ENCODE measurements around the gene RHOJ. TPM values are rescaled to one million over a fixed set of nuclear protein-coding genes. Genes with fewer than 3 reads are reported as not detected.
A peak's percentile ranks its signal among the peaks of the same experiment; 100 is the strongest.

RHOJ gene
- total RNA-seq, 2 donors from 2014 or later: not detected

DNA sequence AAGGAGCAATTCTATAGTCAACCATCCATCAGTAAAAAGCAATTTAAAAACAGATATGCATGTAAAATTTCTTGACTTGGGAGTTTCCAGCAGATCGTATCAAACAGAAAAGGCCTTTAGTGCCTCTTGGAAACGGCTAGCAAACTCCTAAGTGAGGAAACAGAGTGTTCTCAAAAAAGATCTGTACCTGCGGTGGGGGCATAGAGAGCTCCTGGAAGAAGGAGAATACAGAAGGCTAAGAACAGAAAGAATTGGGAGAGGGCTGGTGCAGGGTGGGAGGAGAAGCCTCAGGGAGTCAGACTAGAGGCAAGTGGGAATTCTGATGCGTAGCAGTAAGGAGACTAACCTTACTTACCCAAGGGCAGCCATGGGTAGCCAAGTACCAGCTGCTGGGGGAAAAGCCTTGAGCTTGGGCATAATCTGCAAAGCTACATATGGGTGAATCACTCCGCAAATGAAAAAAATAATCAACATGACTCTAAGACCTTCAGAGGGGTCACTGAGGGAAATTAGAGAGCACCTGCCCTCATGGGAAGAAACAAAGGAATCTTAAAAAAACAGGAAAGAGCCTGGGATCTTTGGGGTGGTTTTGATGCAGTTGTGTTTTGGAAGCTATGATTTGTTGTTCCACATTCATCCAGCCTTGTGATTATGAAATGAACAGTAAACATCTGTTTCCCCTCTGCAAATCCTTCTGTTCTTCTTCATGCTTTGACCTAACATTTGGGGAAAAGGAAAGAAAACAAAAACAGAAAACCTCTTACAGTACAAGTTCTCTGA, 10.4 kb downstream of the RHOJ start:
- H3K4me1 Mint-ChIP-seq (ENCODE audit: low read depth in 2 of 2): no peaks in the 10 kb centered on the region
- no peak overlapping the region for H3K4me3 Mint-ChIP-seq
- ATAC-seq: no peak
- no peak for DNase-seq (ENCODE audit: low spot score)
- peaks cover 14 to 17% of the 10 kb centered on the region in 2 donors for H3K27me3 Mint-ChIP-seq
- H3K27ac Mint-ChIP-seq: no peak overlapping the region
- no peaks in the 10 kb centered on the region for H3K36me3 Mint-ChIP-seq
- no peaks in the 10 kb centered on the region for H3K9me3 Mint-ChIP-seq

DNA sequence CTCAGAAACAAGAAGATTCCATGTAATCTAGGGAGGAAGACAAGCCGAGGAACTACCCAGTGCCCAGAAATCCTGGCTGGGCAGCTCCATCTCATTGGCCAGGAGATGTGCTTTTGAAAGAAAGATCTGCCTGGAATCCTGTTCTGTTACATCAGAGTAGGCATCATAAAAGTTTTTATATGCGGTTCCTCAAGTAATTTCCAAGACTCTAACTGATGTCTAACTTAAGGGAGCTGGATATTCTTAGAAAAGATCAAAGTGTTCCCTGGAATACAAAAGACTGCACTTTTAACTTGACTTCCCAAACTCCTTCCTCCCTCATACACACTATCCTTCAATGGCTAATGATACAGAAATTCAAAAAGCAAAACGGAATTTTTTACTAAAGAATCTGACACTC, 16.3 kb downstream of the RHOJ start:
- Mint-ChIP-seq H3K27ac (no peak overlapping the region), H3K36me3 (no peaks in the 10 kb centered on the region), H3K4me1 (ENCODE audit: low read depth in 2 of 2) (no peaks in the 10 kb centered on the region), H3K27me3 (peaks cover 7 to 19% of the 10 kb centered on the region in 2 donors), H3K9me3 (no peaks in the 10 kb centered on the region), H3K4me3 (no peak overlapping the region)
- ATAC-seq (no peak), DNase-seq (ENCODE audit: low spot score) (no peak)

DNA sequence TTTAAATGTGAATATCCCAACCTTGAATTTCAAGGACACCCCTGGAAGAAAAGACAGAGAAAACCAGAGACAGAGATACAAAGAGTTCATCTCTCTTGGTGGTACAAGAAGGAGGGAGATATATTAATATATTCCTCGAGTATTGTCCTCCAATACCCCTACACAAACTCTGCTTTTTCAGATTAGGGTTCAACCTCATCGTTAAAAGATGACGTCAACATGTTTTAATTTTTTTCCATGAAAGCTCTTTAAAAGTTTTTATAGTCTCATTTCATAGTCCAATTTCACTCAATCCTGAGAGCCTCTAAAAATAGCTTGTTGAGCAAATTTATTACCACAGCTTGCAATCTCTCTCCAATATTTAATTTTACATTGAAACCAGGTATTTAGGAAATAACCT, 19.4 kb downstream of the RHOJ start:
- ATAC-seq: no peak
- no peak for DNase-seq (ENCODE audit: low spot score)
- no peaks in the 10 kb centered on the region for H3K9me3 Mint-ChIP-seq
- H3K27ac Mint-ChIP-seq: no peak overlapping the region
- no peaks in the 10 kb centered on the region for H3K36me3 Mint-ChIP-seq
- no peak overlapping the region for H3K4me3 Mint-ChIP-seq
- H3K27me3 Mint-ChIP-seq: peaks cover 7 to 32% of the 10 kb centered on the region in 2 donors
- H3K4me1 Mint-ChIP-seq (ENCODE audit: low read depth in 2 of 2): no peaks in the 10 kb centered on the region

DNA sequence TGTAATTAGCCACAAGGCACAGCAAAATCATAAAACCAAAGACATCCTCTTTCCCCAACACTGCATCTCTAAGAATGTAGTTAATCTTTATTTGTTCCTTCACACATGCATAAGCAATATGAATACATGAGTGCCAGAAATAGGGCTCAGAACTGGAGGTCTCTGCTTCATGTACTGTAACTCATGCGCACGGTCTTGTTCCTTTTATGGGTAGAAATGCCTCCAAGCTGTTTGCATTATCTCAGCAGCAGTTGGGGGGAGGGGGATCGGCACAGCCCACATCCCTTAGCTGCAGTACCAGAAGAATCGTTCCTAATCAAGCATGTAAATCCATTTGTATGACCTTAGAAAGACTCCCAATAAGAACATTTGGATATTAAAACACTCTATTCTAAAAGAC, 20.0 kb downstream of the RHOJ start:
- DNase-seq (ENCODE audit: low spot score) (no peak), ATAC-seq (no peak)
- H3K27me3 Mint-ChIP-seq: peaks cover 7 to 32% of the 10 kb centered on the region in 2 donors
- no peaks in the 10 kb centered on the region for H3K36me3 Mint-ChIP-seq
- H3K9me3 Mint-ChIP-seq: no peaks in the 10 kb centered on the region
- no peak overlapping the region for H3K4me3 Mint-ChIP-seq
- H3K4me1 Mint-ChIP-seq (ENCODE audit: low read depth in 2 of 2): no peaks in the 10 kb centered on the region
- H3K27ac Mint-ChIP-seq: no peak overlapping the region

DNA sequence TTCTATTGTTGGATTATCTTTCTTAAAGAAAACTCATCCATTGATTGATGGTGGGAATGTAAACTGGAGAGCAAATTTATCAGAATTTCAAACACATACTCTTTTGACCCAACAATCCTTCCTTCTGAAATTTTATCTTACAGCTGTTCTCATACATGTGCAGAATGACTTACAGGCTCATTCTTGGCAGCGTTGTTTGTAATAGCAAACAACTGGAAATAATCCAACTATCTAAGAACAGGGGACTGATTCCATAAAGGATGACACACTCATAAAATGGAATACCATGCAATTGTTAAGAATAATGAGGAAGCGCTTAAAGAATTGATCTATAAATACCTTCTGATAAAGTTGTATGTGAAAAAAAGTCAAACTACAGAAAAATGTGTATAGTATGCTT, 24.0 kb downstream of the RHOJ start:
- DNase-seq (ENCODE audit: low spot score) (no peak), ATAC-seq (no peak)
- Mint-ChIP-seq H3K36me3 (no peaks in the 10 kb centered on the region), H3K4me3 (no peak overlapping the region), H3K4me1 (ENCODE audit: low read depth in 2 of 2) (no peaks in the 10 kb centered on the region), H3K9me3 (no peaks in the 10 kb centered on the region), H3K27me3 (peaks cover 12 to 45% of the 10 kb centered on the region in 2 donors), H3K27ac (no peak overlapping the region)

DNA sequence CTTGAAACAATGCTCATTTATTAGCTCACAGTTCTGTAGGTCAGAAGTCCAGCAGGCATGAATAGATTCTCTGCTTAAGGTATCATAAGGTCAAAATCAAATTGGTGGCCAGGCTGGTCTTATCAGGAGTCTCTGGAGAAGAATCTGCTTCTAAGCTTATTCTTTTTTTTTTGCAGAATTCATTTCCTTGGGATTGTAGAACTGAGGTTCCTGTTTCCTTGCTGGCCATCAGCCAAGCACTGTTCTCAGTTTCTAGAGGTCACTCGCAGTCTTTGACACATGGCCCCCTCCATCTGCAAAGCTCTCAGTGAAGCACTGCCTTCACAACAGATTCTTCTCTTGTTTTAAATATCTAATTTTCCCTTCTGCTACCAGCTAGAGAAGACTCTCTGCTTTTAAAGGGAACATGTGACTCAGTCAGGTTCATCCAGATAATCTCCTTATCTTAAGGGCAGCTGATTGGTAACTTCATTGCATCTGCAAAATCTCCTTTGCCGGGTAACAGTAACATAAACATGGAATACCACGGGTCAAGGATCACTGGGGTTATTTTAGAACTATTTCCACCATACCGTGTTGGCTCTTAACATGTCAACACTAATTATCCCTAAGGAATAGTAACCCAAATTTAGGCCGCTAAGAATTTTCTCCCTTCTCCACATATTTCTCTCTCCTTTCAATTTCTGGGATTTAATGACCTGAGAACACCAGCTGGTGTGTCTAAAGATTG, 25.3 kb downstream of the RHOJ start:
- no peaks in the 10 kb centered on the region for H3K36me3 Mint-ChIP-seq
- H3K4me3 Mint-ChIP-seq: no peak overlapping the region
- H3K27me3 Mint-ChIP-seq: peaks cover 16 to 42% of the 10 kb centered on the region in 2 donors
- no peaks in the 10 kb centered on the region for H3K4me1 Mint-ChIP-seq (ENCODE audit: low read depth in 2 of 2)
- no peak overlapping the region for H3K27ac Mint-ChIP-seq
- no peaks in the 10 kb centered on the region for H3K9me3 Mint-ChIP-seq
- no peak for ATAC-seq
- DNase-seq (ENCODE audit: low spot score): no peak

DNA sequence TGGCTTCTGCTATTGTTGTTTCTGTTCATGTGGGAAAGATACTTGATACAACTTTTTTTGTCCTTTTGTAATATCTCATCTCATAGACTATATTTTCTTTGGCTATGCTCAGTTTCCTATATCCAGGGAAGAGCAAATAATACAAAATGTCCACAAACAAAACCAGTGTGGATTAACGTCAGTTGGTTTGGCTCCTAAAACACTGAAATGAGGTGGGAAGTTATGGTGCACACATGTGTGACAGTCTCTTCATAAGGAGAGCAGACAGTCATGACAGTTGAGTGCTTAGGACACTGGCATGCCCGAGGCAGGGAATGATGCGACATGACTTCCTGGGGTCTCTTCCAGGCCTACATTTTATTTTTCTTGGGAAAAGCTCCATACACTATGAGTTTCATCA, 27.5 kb downstream of the RHOJ start:
- H3K27me3 Mint-ChIP-seq: peaks cover 19 to 44% of the 10 kb centered on the region in 2 donors
- no peaks in the 10 kb centered on the region for H3K4me1 Mint-ChIP-seq (ENCODE audit: low read depth in 2 of 2)
- H3K36me3 Mint-ChIP-seq: no peaks in the 10 kb centered on the region
- no peaks in the 10 kb centered on the region for H3K9me3 Mint-ChIP-seq
- no peak overlapping the region for H3K27ac Mint-ChIP-seq
- DNase-seq (ENCODE audit: low spot score) (no peak), ATAC-seq (no peak)
- H3K4me3 Mint-ChIP-seq: no peak overlapping the region

DNA sequence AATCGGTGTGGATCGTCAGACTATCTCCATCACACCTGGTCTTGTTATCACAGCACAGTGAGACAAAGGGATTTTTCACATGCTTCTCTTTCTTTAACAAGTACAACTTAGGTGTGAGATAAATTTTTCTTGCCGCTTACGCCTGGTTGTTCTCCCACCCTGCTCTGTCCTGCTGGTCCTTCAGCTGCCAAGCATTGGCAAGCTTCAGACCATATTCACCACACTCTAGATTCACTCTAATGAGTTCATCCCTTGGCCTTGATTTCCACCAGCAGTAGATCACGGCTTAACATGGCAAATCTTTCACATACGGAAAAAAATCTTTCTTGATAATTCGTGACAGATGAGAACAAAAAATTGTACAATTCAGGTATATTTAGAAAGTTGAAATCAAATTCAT, 33.5 kb downstream of the RHOJ start:
- Mint-ChIP-seq H3K4me1 (ENCODE audit: low read depth in 2 of 2) (no peaks in the 10 kb centered on the region), H3K9me3 (no peaks in the 10 kb centered on the region), H3K27me3 (peaks cover 22 to 39% of the 10 kb centered on the region in 2 donors), H3K36me3 (no peaks in the 10 kb centered on the region), H3K27ac (no peak overlapping the region), H3K4me3 (no peak overlapping the region)
- no peak for DNase-seq (ENCODE audit: low spot score)
- ATAC-seq: no peak

DNA sequence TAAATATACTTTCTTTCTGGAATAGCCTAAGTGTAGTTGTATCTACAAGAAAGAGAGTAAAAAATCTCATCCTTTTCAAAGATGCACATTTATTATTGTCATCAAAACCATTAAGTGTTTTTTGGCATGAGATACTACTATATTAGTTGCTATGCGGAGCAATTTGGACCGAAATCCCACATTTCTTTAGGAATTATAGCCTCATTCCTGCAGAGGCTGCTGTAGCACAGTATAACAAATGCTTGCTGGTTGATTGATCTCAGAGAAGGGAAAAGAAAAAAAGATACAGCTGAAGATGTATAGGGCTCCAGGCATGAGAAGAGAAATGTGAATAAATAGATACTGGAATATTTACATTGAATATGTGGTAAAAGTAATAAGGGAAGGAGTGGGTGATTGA, 36.0 kb downstream of the RHOJ start:
- no peaks in the 10 kb centered on the region for H3K36me3 Mint-ChIP-seq
- peaks cover 15 to 36% of the 10 kb centered on the region in 2 donors for H3K27me3 Mint-ChIP-seq
- H3K27ac Mint-ChIP-seq: no peak overlapping the region
- DNase-seq (ENCODE audit: low spot score): no peak
- ATAC-seq: no peak
- H3K4me1 Mint-ChIP-seq (ENCODE audit: low read depth in 2 of 2): no peaks in the 10 kb centered on the region
- H3K4me3 Mint-ChIP-seq: no peak overlapping the region
- H3K9me3 Mint-ChIP-seq: no peaks in the 10 kb centered on the region

DNA sequence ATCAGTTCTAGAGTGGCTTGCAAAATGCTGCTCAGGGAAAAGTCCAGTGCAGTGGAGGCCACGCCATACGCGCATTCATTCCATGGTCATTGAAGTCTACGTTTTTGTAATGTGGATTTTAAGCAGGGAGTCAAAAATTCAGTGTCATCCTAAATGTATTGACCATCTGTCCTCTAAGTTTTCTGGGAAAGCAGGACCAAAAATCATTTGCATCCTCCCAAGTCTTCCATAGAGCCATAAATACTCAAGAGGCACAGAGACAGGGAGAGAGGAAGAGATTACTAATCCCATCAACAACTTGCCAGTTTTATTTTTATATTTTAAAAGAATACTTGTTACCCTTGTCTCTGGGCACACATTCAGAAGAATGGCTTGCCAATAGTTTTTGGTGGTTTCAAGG, 36.9 kb downstream of the RHOJ start:
- Mint-ChIP-seq H3K36me3 (no peaks in the 10 kb centered on the region), H3K27ac (no peak overlapping the region), H3K4me3 (no peak overlapping the region), H3K27me3 (peaks cover 17 to 32% of the 10 kb centered on the region in 2 donors), H3K4me1 (ENCODE audit: low read depth in 2 of 2) (no peaks in the 10 kb centered on the region), H3K9me3 (no peaks in the 10 kb centered on the region)
- ATAC-seq (no peak), DNase-seq (ENCODE audit: low spot score) (no peak)

DNA sequence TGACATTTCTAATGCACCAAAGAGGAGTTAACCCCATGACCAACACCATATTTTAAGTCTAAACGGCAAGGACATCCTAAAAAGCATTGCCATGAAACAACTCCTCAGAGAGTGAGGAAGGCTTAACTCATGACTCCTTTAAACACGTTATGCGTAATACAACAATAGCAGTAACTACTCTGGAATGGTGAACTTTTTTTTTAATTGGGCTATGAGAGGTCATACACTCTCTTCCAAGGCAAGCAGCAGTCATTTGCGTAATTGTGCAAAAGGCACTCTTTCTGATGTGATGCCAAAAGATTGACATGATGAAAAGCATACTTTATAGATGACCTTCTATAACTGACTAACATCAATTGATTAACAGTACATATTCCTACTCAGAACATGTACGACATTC, 39.4 kb downstream of the RHOJ start:
- no peaks in the 10 kb centered on the region for H3K9me3 Mint-ChIP-seq
- no peaks in the 10 kb centered on the region for H3K36me3 Mint-ChIP-seq
- no peak overlapping the region for H3K27ac Mint-ChIP-seq
- H3K4me3 Mint-ChIP-seq: no peak overlapping the region
- peaks cover 12 to 27% of the 10 kb centered on the region in 2 donors for H3K27me3 Mint-ChIP-seq
- DNase-seq (ENCODE audit: low spot score): no peak
- ATAC-seq: no peak
- H3K4me1 Mint-ChIP-seq (ENCODE audit: low read depth in 2 of 2): no peaks in the 10 kb centered on the region

DNA sequence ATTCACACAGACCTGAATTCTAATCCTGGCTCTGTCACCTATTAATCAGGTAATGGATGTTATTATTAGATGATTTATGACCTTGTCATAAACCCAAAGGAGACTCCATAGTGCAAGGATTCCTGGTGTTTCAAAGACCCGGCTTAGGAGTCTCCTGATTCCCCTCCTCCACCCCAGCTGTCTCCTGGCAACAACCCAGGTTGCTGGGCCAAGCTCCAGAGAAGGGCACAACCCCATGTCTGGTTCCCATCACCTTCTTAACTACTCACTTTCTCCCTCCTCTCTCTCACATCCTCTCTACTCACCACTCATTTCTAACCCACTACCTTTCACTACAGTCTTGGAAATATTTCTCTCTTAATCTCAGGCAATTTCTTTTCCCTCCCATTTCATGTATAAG, 41.6 kb downstream of the RHOJ start:
- no peaks in the 10 kb centered on the region for H3K9me3 Mint-ChIP-seq
- H3K4me1 Mint-ChIP-seq (ENCODE audit: low read depth in 2 of 2): no peaks in the 10 kb centered on the region
- DNase-seq (ENCODE audit: low spot score) (no peak), ATAC-seq (no peak)
- H3K4me3 Mint-ChIP-seq: no peak overlapping the region
- H3K36me3 Mint-ChIP-seq: no peaks in the 10 kb centered on the region
- H3K27ac Mint-ChIP-seq: no peak overlapping the region
- H3K27me3 Mint-ChIP-seq: peaks cover 15 to 42% of the 10 kb centered on the region in 2 donors

DNA sequence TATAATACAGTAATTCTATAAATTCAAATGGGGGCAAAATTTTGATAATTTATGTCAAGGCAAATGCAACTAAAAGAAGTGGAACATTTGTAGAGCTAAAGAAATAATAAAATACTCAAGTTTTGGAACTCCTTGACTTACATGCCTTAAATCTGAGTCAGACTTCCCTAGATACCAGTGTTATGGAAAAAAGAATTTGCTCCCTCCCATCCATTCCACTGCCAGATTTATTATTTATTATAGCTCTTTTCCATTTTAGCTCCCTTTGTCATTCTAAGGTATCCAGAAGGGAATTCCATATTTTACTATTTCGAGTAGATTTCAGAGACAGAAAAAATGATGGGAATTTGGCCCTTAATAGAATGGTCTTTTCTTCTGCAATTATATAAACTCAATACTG, 44.0 kb downstream of the RHOJ start:
- no peaks in the 10 kb centered on the region for H3K9me3 Mint-ChIP-seq
- no peak overlapping the region for H3K4me3 Mint-ChIP-seq
- no peak overlapping the region for H3K27ac Mint-ChIP-seq
- no peaks in the 10 kb centered on the region for H3K36me3 Mint-ChIP-seq
- no peaks in the 10 kb centered on the region for H3K4me1 Mint-ChIP-seq (ENCODE audit: low read depth in 2 of 2)
- peaks cover 15 to 43% of the 10 kb centered on the region in 2 donors for H3K27me3 Mint-ChIP-seq
- no peak for ATAC-seq
- no peak for DNase-seq (ENCODE audit: low spot score)

DNA sequence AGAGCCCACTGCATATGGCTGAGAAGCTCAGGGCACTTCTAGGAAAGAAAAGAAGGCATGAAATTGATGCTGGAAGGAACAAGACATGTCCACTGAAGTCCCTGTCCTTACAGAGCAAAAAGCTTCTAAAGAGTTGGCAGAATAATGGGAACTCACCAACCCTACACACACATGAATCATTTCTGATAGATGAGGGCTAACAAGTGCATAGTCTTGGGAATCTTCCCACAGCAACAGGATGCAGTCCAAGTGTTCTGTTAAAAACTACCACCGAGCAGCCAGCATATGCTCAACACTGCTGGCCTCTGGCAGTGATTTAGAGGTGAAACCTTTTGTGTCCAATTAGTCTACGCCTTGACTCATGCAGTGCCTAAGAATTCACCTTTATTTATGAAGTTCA, 44.8 kb downstream of the RHOJ start:
- peaks cover 15 to 41% of the 10 kb centered on the region in 2 donors for H3K27me3 Mint-ChIP-seq

More for the DNA sequence above, 44.8 kb downstream of the RHOJ start:
- ATAC-seq: peak in 1 of 2 donors; percentile 24
- DNase-seq (ENCODE audit: low spot score): no peak
- Mint-ChIP-seq H3K9me3 (no peaks in the 10 kb centered on the region), H3K4me3 (no peak overlapping the region), H3K4me1 (ENCODE audit: low read depth in 2 of 2) (no peaks in the 10 kb centered on the region), H3K36me3 (no peaks in the 10 kb centered on the region), H3K27ac (no peak overlapping the region)
